ENCODE data around the gene HGFAC.

Gene HGFAC

GRCh38 chr4:3492741-3493719 lies 51.3 kb downstream of the HGFAC start:
- no peak for DNase-seq

GRCh38 chr4:3493720-3494461 lies 52.1 kb downstream of the HGFAC start:
- no peak for DNase-seq

- DNase-seq: no peak
These were observed 52.7 kb downstream of the HGFAC start for GRCh38 chr4:3494462-3494871.

- no peak for DNase-seq
These were observed 53.6 kb downstream of the HGFAC start for GRCh38 chr4:3495204-3495975.

GRCh38 chr4:3496021-3496420 lies 54.3 kb downstream of the HGFAC start:
- no peak for DNase-seq

GRCh38 chr4:3497095-3497494 lies 55.3 kb downstream of the HGFAC start:
- no peak for DNase-seq

GRCh38 chr4:3497523-3498389 lies 56.0 kb downstream of the HGFAC start:
- DNase-seq: no peak

- no peak for DNase-seq
These were observed 56.6 kb downstream of the HGFAC start for GRCh38 chr4:3498407-3498806.
